Bronchial epithelial cell (primary cell): ENCODE data around the gene CRYBB1. TPM values are rescaled to one million over a fixed set of nuclear protein-coding genes. Genes with fewer than 3 reads are reported as not detected.

Experiments
- DNase-seq: peaks from one replicate; pipeline ENCODE4 v3.0.0-alpha.2; 2010; ENCODE audit warnings: low read depth
- FAIRE-seq: peaks from 2 replicates; lab custom pipeline; 2011; peaks lifted over from hg19 to GRCh38; lab: Jason Lieb, UNC
- H3K27me3 ChIP-seq: 2 replicates; pipeline ENCODE4 v1.5.1; 2011; ENCODE audit warnings: low read length; ENCODE audit not compliant: control insufficient read depth, insufficient read depth
- H3K36me3 ChIP-seq: 2 replicates; pipeline ENCODE4 v1.5.1; 2011; ENCODE audit warnings: low read length; ENCODE audit not compliant: control insufficient read depth, insufficient read depth
- H3K4me3 ChIP-seq: 2 replicates; pipeline ENCODE4 v1.5.1; 2011; ENCODE audit warnings: mild to moderate bottlenecking, low read depth, low read length, control low read depth
- CTCF ChIP-seq: IDR thresholded peaks from 2 replicates; pipeline ENCODE4 v1.5.1; 2011; ENCODE audit warnings: mild to moderate bottlenecking, moderate library complexity, low read length, control low read depth, inconsistent platforms; ENCODE audit not compliant: insufficient read depth, severe bottlenecking
- total RNA-seq: library from RNA; depleted of rRNA; stranded (reverse); fragments of >200 nt; gene quantifications from 2 replicates; pipeline ENCODE4 v1.2.1, GENCODE V29; 2014

CRYBB1 gene
- total RNA-seq, 1 donor from 2014 or later = not detected

- no peak for TF ChIP-seq CTCF
- FAIRE-seq (no peak), DNase-seq (no peak)
- Histone ChIP-seq H3K4me3 (no peak overlapping the region), H3K36me3 (no peaks in the 10 kb centered on the region), H3K27me3 (peaks cover 17% of the 10 kb centered on the region)
These were observed 25.7 kb upstream of the CRYBB1 start for GRCh38 chr22:26643418-26644100.

- DNase-seq = no peak
- TF ChIP-seq CTCF = no peak
- Histone ChIP-seq H3K4me3 (no peak overlapping the region), H3K27me3 (peaks cover 12% of the 10 kb centered on the region), H3K36me3 (no peaks in the 10 kb centered on the region)
- no peak for FAIRE-seq
These were observed 24.9 kb upstream of the CRYBB1 start for GRCh38 chr22:26642465-26643417.

GRCh38 chr22:26636296-26636695 is 18.5 kb upstream of the CRYBB1 start:
- Histone ChIP-seq H3K27me3 (no peaks in the 10 kb centered on the region), H3K4me3 (no peak overlapping the region), H3K36me3 (no peaks in the 10 kb centered on the region)
- DNase-seq = no peak
- no peak for FAIRE-seq
- no peak for TF ChIP-seq CTCF

- Histone ChIP-seq H3K27me3 (no peaks in the 10 kb centered on the region), H3K4me3 (no peak overlapping the region), H3K36me3 (no peaks in the 10 kb centered on the region)
- TF ChIP-seq CTCF = no peak
- FAIRE-seq (no peak), DNase-seq (no peak)
These were observed 17.3 kb upstream of the CRYBB1 start for GRCh38 chr22:26635117-26635516.

GRCh38 chr22:26634189-26634588 is 16.4 kb upstream of the CRYBB1 start:
- Histone ChIP-seq H3K36me3 (no peaks in the 10 kb centered on the region), H3K27me3 (no peaks in the 10 kb centered on the region), H3K4me3 (no peak overlapping the region)
- FAIRE-seq = no peak
- no peak for TF ChIP-seq CTCF
- no peak for DNase-seq
